K562 (cell line): ENCODE data around the gene BMI1. TPM values are rescaled to one million over a fixed set of nuclear protein-coding genes. Genes with fewer than 3 reads are reported as not detected.
A peak's percentile ranks its signal among the peaks of the same experiment; 100 is the strongest.

Source experiments
- EWSR1 ChIP-seq: fragments of 450-650 bp; IDR thresholded peaks from 2 replicates; pipeline ENCODE4 v1.6.1; 2018; ENCODE audit warnings: borderline replicate concordance, mild to moderate bottlenecking, low read depth, moderate library complexity; ENCODE audit not compliant: partially characterized antibody
- HDAC2 ChIP-seq: fragments of 450-650 bp; IDR thresholded peaks from 2 replicates; pipeline ENCODE4 v1.6.1; 2016; ENCODE audit warnings: mild to moderate bottlenecking
- MEIS2 ChIP-seq: fragments of 450-650 bp; IDR thresholded peaks from 2 replicates; pipeline ENCODE4 v1.6.1; 2014; ENCODE audit warnings: mild to moderate bottlenecking; ENCODE audit not compliant: partially characterized antibody
- NR2C2 ChIP-seq, 2 experiments: fragments of 200-800 bp in 1 of 2; sonication (Bioruptor generic) in 1 of 2; sonication (generic) in 1 of 2; formaldehyde crosslinking in 1 of 2; IDR thresholded peaks; 2 replicates each; pipeline versions ENCODE4 v1.6.1 to v1.8.0; 2016 to 2022; ENCODE audit warnings: mild to moderate bottlenecking in 1 of 2, missing compliant biosample characterization in 1 of 2, missing genetic modification characterization in 1 of 2, missing genetic modification reagents in 1 of 2
- NR3C1 ChIP-seq: sonication (generic); formaldehyde crosslinking; IDR thresholded peaks from 2 replicates; pipeline ENCODE4 v1.8.1; 2022; ENCODE audit warnings: missing genetic modification reagents
- RAD51 ChIP-seq: fragments of 450-650 bp; IDR thresholded peaks from 2 replicates; pipeline ENCODE4 v1.7.1; 2016; ENCODE audit warnings: low read depth, mild to moderate bottlenecking, borderline replicate concordance
- SIN3A ChIP-seq, 2 experiments: fragments of 150-350 bp in 1 of 2; IDR thresholded peaks; 2 replicates each; pipeline ENCODE4 v1.6.1; 2011 to 2016; ENCODE audit warnings: borderline replicate concordance in 2 of 2, low read depth in 2 of 2, low read length in 2 of 2, mild to moderate bottlenecking in 2 of 2, moderate library complexity in 2 of 2; ENCODE audit not compliant: control insufficient read depth in 1 of 2
- TEAD4 ChIP-seq, 2 experiments: sonication (generic) in 1 of 2; formaldehyde crosslinking in 1 of 2; IDR thresholded peaks; 2 replicates each; pipeline versions ENCODE4 v1.6.1 to v1.8.0; 2012 to 2022; ENCODE audit warnings: borderline replicate concordance in 1 of 2, inconsistent platforms in 1 of 2, low read length in 1 of 2, mild to moderate bottlenecking in 1 of 2, missing genetic modification reagents in 1 of 2
- ZNF143 ChIP-seq: sonication (generic); formaldehyde crosslinking; IDR thresholded peaks from 2 replicates; pipeline ENCODE4 v1.9.0; 2022; ENCODE audit warnings: mild to moderate bottlenecking, missing genetic modification reagents
- ZNF217 ChIP-seq: sonication (generic); formaldehyde crosslinking; IDR thresholded peaks from 2 replicates; pipeline ENCODE4 v1.8.0; 2022; ENCODE audit warnings: mild to moderate bottlenecking, missing genetic modification reagents
- ZNF707 ChIP-seq: fragments of 250-450 bp; sonication (Bioruptor Pico); conservative IDR thresholded peaks from 2 replicates; pipeline ENCODE4 v1.8.0; 2022; ENCODE audit warnings: inconsistent platforms, mild to moderate bottlenecking, moderate library complexity
- polyA plus RNA-seq, 8 experiments: library from polyadenylated mRNA; depleted of rRNA in 4 of 8; stranded (reverse) in 5 of 8; unstranded in 3 of 8; fragments of >200 nt; fragmentation: Nextera tagmentation in 2 of 8; fragmentation: Illumina TruSeq in 1 of 8; extraction: Ambion mirVana in 2 of 8; extraction: Trizol in 1 of 8; gene quantifications; 2 replicates each; pipeline versions ENCODE4 v1.2.1 to v1.2.3, GENCODE V29; 2011 to 2014; ENCODE audit warnings: inconsistent platforms in 1 of 8, missing spikeins in 1 of 8
- total RNA-seq, 7 experiments: library from RNA; depleted of rRNA in 6 of 7; stranded (reverse); fragments of >200 nt in 6 of 7; fragmentation: Illumina TruSeq in 2 of 7; extraction: Trizol in 2 of 7; gene quantifications; 2 replicates each; pipeline versions ENCODE4 v1.2.1 to v1.2.3, GENCODE V29; 2011 to 2021; ENCODE audit warnings: low replicate concordance in 1 of 7
- TF ChIP-seq, protein P1 (sequence below): sonication (generic); formaldehyde crosslinking; IDR thresholded peaks from 2 replicates; pipeline ENCODE4 v1.8.0; 2022; ENCODE audit warnings: missing genetic modification reagents, mild to moderate bottlenecking, moderate library complexity, borderline replicate concordance
- TF ChIP-seq, protein P2 (sequence below), 2 experiments: IDR thresholded peaks in 1 of 2; conservative IDR thresholded peaks in 1 of 2; 2 replicates each; pipeline ENCODE4 v1.6.1; 2016; ENCODE audit warnings: low read depth in 2 of 2, mild to moderate bottlenecking in 1 of 2, missing compliant biosample characterization in 1 of 2, missing genetic modification characterization in 1 of 2, moderate library complexity in 1 of 2
- TF ChIP-seq, protein P3 (sequence below): fragments of 450-650 bp; IDR thresholded peaks from 2 replicates; pipeline ENCODE4 v1.6.1; 2017; ENCODE audit warnings: mild to moderate bottlenecking, moderate library complexity
- TF ChIP-seq, protein P4 (sequence below), 2 experiments: fragments of 450-650 bp; conservative IDR thresholded peaks; 2 replicates each; pipeline ENCODE4 v1.6.1; 2017; ENCODE audit warnings: mild to moderate bottlenecking in 2 of 2, moderate library complexity in 2 of 2
- TF ChIP-seq, protein P5 (sequence below): IDR thresholded peaks from 2 replicates; pipeline ENCODE4 v1.6.1; 2014; ENCODE audit warnings: antibody characterized with exemption

Gene BMI1
- total and polyA plus RNA-seq, 9 of the 15 experiments (the other 6 are each of a cell fraction or from before 2014, with no cell fraction given), result 21.4 to 103 (median 70.8) TPM

DNA sequence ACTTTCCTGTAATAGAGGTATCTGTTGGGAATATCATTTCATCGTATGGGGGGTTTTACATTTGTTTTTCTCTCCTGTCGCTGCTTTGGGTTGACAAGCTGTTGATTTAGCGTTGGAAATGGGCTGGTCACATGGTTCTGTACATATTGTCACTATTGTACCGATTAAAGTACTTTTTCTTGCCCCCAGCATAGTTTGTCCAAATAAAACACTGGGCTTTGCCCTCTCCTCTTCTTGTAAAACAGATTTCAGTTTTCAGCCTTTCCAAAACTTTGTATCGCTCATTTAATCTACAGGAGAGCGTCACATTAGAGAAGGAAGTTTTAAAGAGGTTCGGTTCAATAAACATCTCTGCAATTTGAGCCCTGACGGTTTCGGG, 4.0 kb downstream of the BMI1 start (continued):
- TF ChIP-seq MEIS2, result peak; percentile 66
- peak; percentile 43; the same call in 1 of the 2 replicates for TF ChIP-seq RAD51
- no peak for TF ChIP-seq HDAC2
- no peak for TF ChIP-seq TEAD4 (IDR thresholded peaks at IDR 0.05; ENCODE audit: low read length)
- no peak for TF ChIP-seq TEAD4 (CRISPR knock-in tag; IDR thresholded peaks at IDR 0.05; ENCODE audit: borderline replicate concordance)
- TF ChIP-seq, protein P1, sequence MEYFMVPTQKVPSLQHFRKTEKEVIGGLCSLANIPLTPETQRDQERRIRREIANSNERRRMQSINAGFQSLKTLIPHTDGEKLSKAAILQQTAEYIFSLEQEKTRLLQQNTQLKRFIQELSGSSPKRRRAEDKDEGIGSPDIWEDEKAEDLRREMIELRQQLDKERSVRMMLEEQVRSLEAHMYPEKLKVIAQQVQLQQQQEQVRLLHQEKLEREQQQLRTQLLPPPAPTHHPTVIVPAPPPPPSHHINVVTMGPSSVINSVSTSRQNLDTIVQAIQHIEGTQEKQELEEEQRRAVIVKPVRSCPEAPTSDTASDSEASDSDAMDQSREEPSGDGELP, result no peak
- no peak for TF ChIP-seq EWSR1
- TF ChIP-seq, protein P2, sequence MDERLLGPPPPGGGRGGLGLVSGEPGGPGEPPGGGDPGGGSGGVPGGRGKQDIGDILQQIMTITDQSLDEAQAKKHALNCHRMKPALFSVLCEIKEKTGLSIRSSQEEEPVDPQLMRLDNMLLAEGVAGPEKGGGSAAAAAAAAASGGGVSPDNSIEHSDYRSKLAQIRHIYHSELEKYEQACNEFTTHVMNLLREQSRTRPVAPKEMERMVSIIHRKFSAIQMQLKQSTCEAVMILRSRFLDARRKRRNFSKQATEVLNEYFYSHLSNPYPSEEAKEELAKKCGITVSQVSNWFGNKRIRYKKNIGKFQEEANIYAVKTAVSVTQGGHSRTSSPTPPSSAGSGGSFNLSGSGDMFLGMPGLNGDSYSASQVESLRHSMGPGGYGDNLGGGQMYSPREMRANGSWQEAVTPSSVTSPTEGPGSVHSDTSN (CRISPR knock-in tag; IDR thresholded peaks at IDR 0.05; ENCODE audit: low read depth), result no peak
- TF ChIP-seq, protein P2 (tag; conservative IDR thresholded peaks at IDR 0.05; ENCODE audit: low read depth), result peak; percentile 52; the same call in 1 of the 2 replicates
- TF ChIP-seq, protein P3, sequence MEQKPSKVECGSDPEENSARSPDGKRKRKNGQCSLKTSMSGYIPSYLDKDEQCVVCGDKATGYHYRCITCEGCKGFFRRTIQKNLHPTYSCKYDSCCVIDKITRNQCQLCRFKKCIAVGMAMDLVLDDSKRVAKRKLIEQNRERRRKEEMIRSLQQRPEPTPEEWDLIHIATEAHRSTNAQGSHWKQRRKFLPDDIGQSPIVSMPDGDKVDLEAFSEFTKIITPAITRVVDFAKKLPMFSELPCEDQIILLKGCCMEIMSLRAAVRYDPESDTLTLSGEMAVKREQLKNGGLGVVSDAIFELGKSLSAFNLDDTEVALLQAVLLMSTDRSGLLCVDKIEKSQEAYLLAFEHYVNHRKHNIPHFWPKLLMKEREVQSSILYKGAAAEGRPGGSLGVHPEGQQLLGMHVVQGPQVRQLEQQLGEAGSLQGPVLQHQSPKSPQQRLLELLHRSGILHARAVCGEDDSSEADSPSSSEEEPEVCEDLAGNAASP, result no peak
- TF ChIP-seq, protein P4, sequence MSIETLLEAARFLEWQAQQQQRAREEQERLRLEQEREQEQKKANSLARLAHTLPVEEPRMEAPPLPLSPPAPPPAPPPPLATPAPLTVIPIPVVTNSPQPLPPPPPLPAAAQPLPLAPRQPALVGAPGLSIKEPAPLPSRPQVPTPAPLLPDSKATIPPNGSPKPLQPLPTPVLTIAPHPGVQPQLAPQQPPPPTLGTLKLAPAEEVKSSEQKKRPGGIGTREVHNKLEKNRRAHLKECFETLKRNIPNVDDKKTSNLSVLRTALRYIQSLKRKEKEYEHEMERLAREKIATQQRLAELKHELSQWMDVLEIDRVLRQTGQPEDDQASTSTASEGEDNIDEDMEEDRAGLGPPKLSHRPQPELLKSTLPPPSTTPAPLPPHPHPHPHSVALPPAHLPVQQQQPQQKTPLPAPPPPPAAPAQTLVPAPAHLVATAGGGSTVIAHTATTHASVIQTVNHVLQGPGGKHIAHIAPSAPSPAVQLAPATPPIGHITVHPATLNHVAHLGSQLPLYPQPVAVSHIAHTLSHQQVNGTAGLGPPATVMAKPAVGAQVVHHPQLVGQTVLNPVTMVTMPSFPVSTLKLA (conservative IDR thresholded peaks at IDR 0.05), result peak in 1 of 2 experiments; percentile 26; a peak in 2 of 4 replicates
- no peak for TF ChIP-seq ZNF143 (CRISPR knock-in tag)
- no peak for TF ChIP-seq NR2C2 (CRISPR knock-in tag; IDR thresholded peaks at IDR 0.05)
- TF ChIP-seq NR2C2 (tag; IDR thresholded peaks at IDR 0.05), result no peak
- TF ChIP-seq, protein P5, sequence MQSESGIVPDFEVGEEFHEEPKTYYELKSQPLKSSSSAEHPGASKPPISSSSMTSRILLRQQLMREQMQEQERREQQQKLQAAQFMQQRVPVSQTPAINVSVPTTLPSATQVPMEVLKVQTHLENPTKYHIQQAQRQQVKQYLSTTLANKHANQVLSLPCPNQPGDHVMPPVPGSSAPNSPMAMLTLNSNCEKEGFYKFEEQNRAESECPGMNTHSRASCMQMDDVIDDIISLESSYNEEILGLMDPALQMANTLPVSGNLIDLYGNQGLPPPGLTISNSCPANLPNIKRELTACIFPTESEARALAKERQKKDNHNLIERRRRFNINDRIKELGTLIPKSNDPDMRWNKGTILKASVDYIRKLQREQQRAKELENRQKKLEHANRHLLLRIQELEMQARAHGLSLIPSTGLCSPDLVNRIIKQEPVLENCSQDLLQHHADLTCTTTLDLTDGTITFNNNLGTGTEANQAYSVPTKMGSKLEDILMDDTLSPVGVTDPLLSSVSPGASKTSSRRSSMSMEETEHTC, result no peak
- TF ChIP-seq ZNF217, result no peak
- TF ChIP-seq SIN3A (IDR thresholded peaks at IDR 0.05; ENCODE audit: borderline replicate concordance in 2 of 2, control insufficient read depth in 1 of 2, low read depth in 2 of 2, low read length in 2 of 2), result peak in 1 of 2 experiments; percentile 67; a peak in 1 of 4 replicates
- TF ChIP-seq ZNF707, result no peak
- no peak for TF ChIP-seq NR3C1 (CRISPR knock-in tag)
